CD14-positive monocyte (primary cell): ENCODE results near the gene BAIAP2L2. TPM values are rescaled to one million over a fixed set of nuclear protein-coding genes. Genes with fewer than 3 reads are reported as not detected.
A peak's percentile ranks its signal among the peaks of the same experiment; 100 is the strongest.

Experiments used
- DNase-seq, 3 donors: peaks; one replicate each; pipeline ENCODE4 v3.0.0-alpha.2; 2011 to 2022
- H2AFZ ChIP-seq: 2 replicates; pipeline ENCODE4 v1.6.0; 2012; ENCODE audit warnings: mild to moderate bottlenecking, low read depth, low read length, inconsistent platforms; ENCODE audit not compliant: insufficient read depth, poor library complexity, severe bottlenecking
- H3K27ac ChIP-seq, 2 donors: 1 replicate in 1 of 2; 2 replicates in 1 of 2; pipeline ENCODE4 v1.5.1; 2012 to 2013; ENCODE audit warnings: low read length in 2 of 2, control low read depth in 1 of 2, inconsistent platforms in 1 of 2, low read depth in 1 of 2, mild to moderate bottlenecking in 1 of 2
- H3K27me3 ChIP-seq, 2 donors: one replicate each; pipeline versions ENCODE4 v1.6.0 to v1.6.1; 2011 to 2013; ENCODE audit warnings: low read length in 2 of 2; ENCODE audit not compliant: control insufficient read depth in 2 of 2, insufficient read depth in 2 of 2
- H3K36me3 ChIP-seq, 2 donors: replicated peaks in 1 of 2; 1 replicate in 1 of 2; 2 replicates in 1 of 2; pipeline versions ENCODE4 v1.5.1 to v1.6.1; 2012 to 2013; ENCODE audit warnings: low read length in 2 of 2, control low read depth in 1 of 2, inconsistent platforms in 1 of 2, mild to moderate bottlenecking in 1 of 2; ENCODE audit not compliant: insufficient read depth in 2 of 2, control insufficient read depth in 1 of 2
- H3K4me1 ChIP-seq, 2 donors: 1 replicate in 1 of 2; 2 replicates in 1 of 2; pipeline versions ENCODE4 v1.5.1 to v1.6.1; 2012 to 2013; ENCODE audit warnings: low read length in 2 of 2, control low read depth in 1 of 2, inconsistent platforms in 1 of 2, mild to moderate bottlenecking in 1 of 2, moderate library complexity in 1 of 2; ENCODE audit not compliant: insufficient read depth in 2 of 2, control insufficient read depth in 1 of 2
- H3K4me2 ChIP-seq: replicated peaks from 2 replicates; pipeline ENCODE3; 2012; ENCODE audit warnings: low read length, moderate library complexity, mild to moderate bottlenecking; ENCODE audit not compliant: poor library complexity, severe bottlenecking; ENCODE audit errors: extremely low read depth
- H3K4me3 ChIP-seq, 3 experiments: fragments of 200-600 bp in 1 of 3; sonication (generic) in 1 of 3; replicated peaks in 1 of 3; 1 replicate in 2 of 3; 2 replicates in 1 of 3; pipeline ENCODE4 v1.5.1; 2011 to 2013; ENCODE audit warnings: low read length in 3 of 3, mild to moderate bottlenecking in 3 of 3, control low read depth in 2 of 3, low read depth in 2 of 3, inconsistent platforms in 1 of 3, moderate library complexity in 1 of 3
- H3K79me2 ChIP-seq: 2 replicates; pipeline ENCODE4 v1.6.0; 2012; ENCODE audit warnings: mild to moderate bottlenecking, control low read depth, inconsistent platforms, low read length, moderate library complexity; ENCODE audit not compliant: insufficient read depth
- H3K9ac ChIP-seq: 2 replicates; pipeline ENCODE4 v1.6.0; 2017; ENCODE audit warnings: low read length, mild to moderate bottlenecking; ENCODE audit not compliant: insufficient read depth, poor library complexity, severe bottlenecking
- H3K9me3 ChIP-seq, 2 donors: replicated peaks in 1 of 2; 1 replicate in 1 of 2; 2 replicates in 1 of 2; pipeline versions ENCODE4 v1.5.1 to v1.6.1; 2012 to 2013; ENCODE audit warnings: low read length in 2 of 2, control low read depth in 1 of 2; ENCODE audit not compliant: control insufficient read depth in 1 of 2, insufficient read depth in 1 of 2
- H4K20me1 ChIP-seq: 2 replicates; pipeline ENCODE4 v1.6.0; 2012; ENCODE audit warnings: mild to moderate bottlenecking, low read length, control low read depth, moderate library complexity; ENCODE audit not compliant: insufficient read depth
- H3K27ac Mint-ChIP-seq, 7 donors: one replicate each; pipeline ENCODE4 v1.8.0; 2020; ENCODE audit warnings: mild to moderate bottlenecking in 7 of 7, mixed read lengths in 7 of 7, moderate library complexity in 6 of 7, inconsistent platforms in 2 of 7
- H3K27me3 Mint-ChIP-seq, 3 donors: one replicate each; pipeline ENCODE4 v1.8.0; 2021 to 2022; ENCODE audit warnings: low read depth in 3 of 3, mild to moderate bottlenecking in 3 of 3, mixed read lengths in 3 of 3, moderate library complexity in 3 of 3, inconsistent platforms in 1 of 3
- H3K36me3 Mint-ChIP-seq, 2 donors: one replicate each; pipeline ENCODE4 v1.8.0; 2020; ENCODE audit warnings: mixed read lengths in 2 of 2, inconsistent platforms in 1 of 2, mild to moderate bottlenecking in 1 of 2
- H3K4me1 Mint-ChIP-seq: one replicate; pipeline ENCODE4 v1.8.0; 2020; ENCODE audit warnings: mild to moderate bottlenecking, mixed read lengths
- H3K4me3 Mint-ChIP-seq, 2 donors: one replicate each; pipeline ENCODE4 v1.8.0; 2020; ENCODE audit warnings: mild to moderate bottlenecking in 2 of 2, mixed read lengths in 2 of 2, moderate library complexity in 1 of 2
- H3K9me3 Mint-ChIP-seq, 7 donors: one replicate each; pipeline ENCODE4 v1.8.0; 2020 to 2022; ENCODE audit warnings: mixed read lengths in 7 of 7, mild to moderate bottlenecking in 6 of 7, moderate library complexity in 6 of 7, inconsistent platforms in 2 of 7
- WGBS: methylation state at CpG from one replicate; pipeline ENCODE4 v1.1.5; 2013; ENCODE audit warnings: missing lambda C conversion rate; ENCODE audit not compliant: insufficient coverage; 5-methylcytosine and 5-hydroxymethylcytosine counted together
- intact Hi-C, 2 donors: fragments of 100-400 bp; cut with micrococcal nuclease; formaldehyde crosslinking; loops; one replicate each; pipeline versions ENCODE4 v1.15.0 to v1.15.1; 2023
- polyA plus RNA-seq, 3 donors: library from polyadenylated mRNA; depleted of rRNA in 1 of 3; unstranded in 2 of 3; stranded (reverse) in 1 of 3; fragments of 300-500 nt in 2 of 3; fragments of >200 nt in 1 of 3; fragmentation: Illumina TruSeq in 2 of 3; gene quantifications; 1 replicate in 2 of 3; 2 replicates in 1 of 3; pipeline ENCODE4 v1.2.3, GENCODE V29; 2012 to 2021
- TF ChIP-seq, protein P1 (sequence below): fragments of 200-600 bp; IDR thresholded peaks from one replicate; pipeline ENCODE4 v1.8.0; 2022; ENCODE audit warnings: antibody characterized with exemption, mild to moderate bottlenecking

The BAIAP2L2 gene
- polyA plus RNA-seq, 3 donors = 0.11 TPM; not detected in 2

- Mint-ChIP-seq H3K4me1 (no peaks in the 10 kb centered on the region), H3K27ac (peak overlapping the region in 2 of 7 donors; percentile 28 to 44), H3K36me3 (peaks cover 11 to 19% of the 10 kb centered on the region in 2 donors), H3K9me3 (peaks cover 0 to 3% (median 0%) of the 10 kb centered on the region in 7 donors), H3K27me3 (peaks cover 0 to 6% (median 0%) of the 10 kb centered on the region in 3 donors), H3K4me3 (no peak overlapping the region)
- intact Hi-C loops = no loop called here
- no peak for DNase-seq
- WGBS = 100% methylated on average over 4 of the region's 9 CpGs
- H2AFZ ChIP-seq = no peak overlapping the region
- no peaks in the 10 kb centered on the region for H3K9me3 ChIP-seq
- TF ChIP-seq, protein P1, sequence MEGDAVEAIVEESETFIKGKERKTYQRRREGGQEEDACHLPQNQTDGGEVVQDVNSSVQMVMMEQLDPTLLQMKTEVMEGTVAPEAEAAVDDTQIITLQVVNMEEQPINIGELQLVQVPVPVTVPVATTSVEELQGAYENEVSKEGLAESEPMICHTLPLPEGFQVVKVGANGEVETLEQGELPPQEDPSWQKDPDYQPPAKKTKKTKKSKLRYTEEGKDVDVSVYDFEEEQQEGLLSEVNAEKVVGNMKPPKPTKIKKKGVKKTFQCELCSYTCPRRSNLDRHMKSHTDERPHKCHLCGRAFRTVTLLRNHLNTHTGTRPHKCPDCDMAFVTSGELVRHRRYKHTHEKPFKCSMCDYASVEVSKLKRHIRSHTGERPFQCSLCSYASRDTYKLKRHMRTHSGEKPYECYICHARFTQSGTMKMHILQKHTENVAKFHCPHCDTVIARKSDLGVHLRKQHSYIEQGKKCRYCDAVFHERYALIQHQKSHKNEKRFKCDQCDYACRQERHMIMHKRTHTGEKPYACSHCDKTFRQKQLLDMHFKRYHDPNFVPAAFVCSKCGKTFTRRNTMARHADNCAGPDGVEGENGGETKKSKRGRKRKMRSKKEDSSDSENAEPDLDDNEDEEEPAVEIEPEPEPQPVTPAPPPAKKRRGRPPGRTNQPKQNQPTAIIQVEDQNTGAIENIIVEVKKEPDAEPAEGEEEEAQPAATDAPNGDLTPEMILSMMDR = no peak
- H3K4me2 ChIP-seq = no peak overlapping the region
- H3K27ac ChIP-seq = no peak overlapping the region
- no peak overlapping the region for H3K4me3 ChIP-seq
- H3K27me3 ChIP-seq = no peaks in the 10 kb centered on the region
- H3K79me2 ChIP-seq = no peaks in the 10 kb centered on the region
- H4K20me1 ChIP-seq = no peaks in the 10 kb centered on the region
- no peak overlapping the region for H3K9ac ChIP-seq
- no peaks in the 10 kb centered on the region for H3K36me3 ChIP-seq
- no peaks in the 10 kb centered on the region for H3K4me1 ChIP-seq
Observed at GRCh38 chr22:38129856-38130255, 19.4 kb upstream of the BAIAP2L2 start.

- TF ChIP-seq, protein P1 = no peak
- no peaks in the 10 kb centered on the region for H3K9me3 ChIP-seq
- no peaks in the 10 kb centered on the region for H3K79me2 ChIP-seq
- Mint-ChIP-seq H3K4me1 (no peaks in the 10 kb centered on the region), H3K27ac (no peak overlapping the region), H3K27me3 (peaks cover 0 to 6% (median 0%) of the 10 kb centered on the region in 3 donors), H3K4me3 (no peak overlapping the region), H3K9me3 (peaks cover 0 to 3% (median 0%) of the 10 kb centered on the region in 7 donors), H3K36me3 (peaks cover 9 to 16% of the 10 kb centered on the region in 2 donors)
- no peaks in the 10 kb centered on the region for H3K4me1 ChIP-seq
- no peaks in the 10 kb centered on the region for H4K20me1 ChIP-seq
- no peak overlapping the region for H3K9ac ChIP-seq
- H2AFZ ChIP-seq = no peak overlapping the region
- no peak for DNase-seq
- H3K4me2 ChIP-seq = no peak overlapping the region
- H3K4me3 ChIP-seq = no peak overlapping the region
- H3K27ac ChIP-seq = no peak overlapping the region
- no peaks in the 10 kb centered on the region for H3K36me3 ChIP-seq
- intact Hi-C loops = no loop called here
- H3K27me3 ChIP-seq = no peaks in the 10 kb centered on the region
- 100% methylated on average over 9 of the region's 10 CpGs for WGBS
Observed at GRCh38 chr22:38129021-38129420, 18.5 kb upstream of the BAIAP2L2 start.
